SW480 (cell line): ENCODE measurements around the gene NKX2-1.
A peak's percentile ranks its signal among the peaks of the same experiment; 100 is the strongest.
"Not testable (repeated sequence)": the region's sequence is repeated elsewhere in the genome, so short reads cannot be mapped to it uniquely, and the experiment has no call there.

Source experiments
- DNase-seq: peaks from one replicate; pipeline ENCODE4 v3.0.0-alpha.2; 2016; ENCODE audit warnings: low spot score

The NKX2-1 gene

GRCh38 chr14:36505181-36505815 lies 14.7 kb downstream of the NKX2-1 start:
- DNase-seq = no peak

- no peak for DNase-seq
These were observed 15.3 kb downstream of the NKX2-1 start for GRCh38 chr14:36504771-36505175.

GRCh38 chr14:36503771-36504741 lies 16.0 kb downstream of the NKX2-1 start:
- no peak for DNase-seq

- no peak for DNase-seq
These were observed 17.2 kb downstream of the NKX2-1 start for GRCh38 chr14:36502558-36503508.

- no peak for DNase-seq
These were observed 21.1 kb downstream of the NKX2-1 start for GRCh38 chr14:36498938-36499337.

GRCh38 chr14:36496346-36496745 lies 23.7 kb downstream of the NKX2-1 start:
- no peak for DNase-seq

GRCh38 chr14:36495666-36496065 lies 24.4 kb downstream of the NKX2-1 start:
- DNase-seq = no peak

GRCh38 chr14:36493761-36494160 lies 26.3 kb downstream of the NKX2-1 start:
- no peak for DNase-seq

GRCh38 chr14:36485773-36486172 lies 34.3 kb downstream of the NKX2-1 start:
- no peak for DNase-seq

GRCh38 chr14:36479344-36479743 lies 40.7 kb downstream of the NKX2-1 start:
- DNase-seq = no peak

- DNase-seq = peak; percentile 95
These were observed 41.2 kb downstream of the NKX2-1 start for GRCh38 chr14:36478782-36479181.

- peak; percentile 87 for DNase-seq
These were observed 42.8 kb downstream of the NKX2-1 start for GRCh38 chr14:36477266-36477665.

- not testable (repeated sequence) for DNase-seq
These were observed 44.0 kb downstream of the NKX2-1 start for GRCh38 chr14:36476061-36476460.

GRCh38 chr14:36474593-36474992 lies 45.4 kb downstream of the NKX2-1 start:
- no peak for DNase-seq

GRCh38 chr14:36471431-36471830 lies 48.6 kb downstream of the NKX2-1 start:
- DNase-seq = no peak

- DNase-seq = no peak
These were observed 52.7 kb downstream of the NKX2-1 start for GRCh38 chr14:36467332-36467731.
